CD4-positive, alpha-beta memory T cell (primary cell): ENCODE data around the gene DDRGK1. TPM values are rescaled to one million over a fixed set of nuclear protein-coding genes. Genes with fewer than 3 reads are reported as not detected.
"Not testable (repeated sequence)": the region's sequence is repeated elsewhere in the genome, so short reads cannot be mapped to it uniquely, and the experiment has no call there.

Experiments
- CTCF ChIA-PET: fragments of 350-600 bp; sonication (Branson Sonifier 250); formaldehyde crosslinking; loops from one replicate; lab custom pipeline; 2021; ENCODE audit warnings: inconsistent platforms; ENCODE audit not compliant: partially characterized antibody; lab: Charles Lee
- POLR2A ChIA-PET: fragments of 350-600 bp; sonication (Branson Sonifier 250); formaldehyde crosslinking; loops from one replicate; lab custom pipeline; 2021; ENCODE audit not compliant: partially characterized antibody; lab: Charles Lee
- DNase-seq, 5 donors: peaks; one replicate each; pipeline versions ENCODE4 v3.0.0 to v3.0.0-alpha.2; 2020 to 2022; ENCODE audit warnings: mixed read lengths in 1 of 5
- H3K27ac ChIP-seq: one replicate; pipeline ENCODE4 v1.7.0; 2013; ENCODE audit warnings: low read depth, low read length
- H3K27me3 ChIP-seq: 2 replicates; pipeline ENCODE4 v1.7.0; 2013; ENCODE audit warnings: mild to moderate bottlenecking, low read length, moderate library complexity; ENCODE audit not compliant: insufficient read depth
- H3K36me3 ChIP-seq: 2 replicates; pipeline ENCODE4 v1.7.0; 2013; ENCODE audit warnings: mild to moderate bottlenecking, low read length, moderate library complexity; ENCODE audit not compliant: insufficient read depth
- H3K4me1 ChIP-seq: 2 replicates; pipeline ENCODE4 v1.7.0; 2013; ENCODE audit warnings: mild to moderate bottlenecking, low read length, moderate library complexity; ENCODE audit not compliant: insufficient read depth
- H3K4me3 ChIP-seq, 2 donors: one replicate each; pipeline ENCODE4 v1.7.0; 2013; ENCODE audit warnings: low read length in 2 of 2, mild to moderate bottlenecking in 1 of 2
- H3K9me3 ChIP-seq, 2 donors: one replicate each; pipeline ENCODE4 v1.7.0; 2013; ENCODE audit warnings: low read length in 2 of 2, control low read depth in 1 of 2; ENCODE audit not compliant: control insufficient read depth in 1 of 2
- H3K27ac Mint-ChIP-seq, 7 donors: one replicate each; pipeline ENCODE4 v1.8.0; 2020 to 2021; ENCODE audit warnings: mixed read lengths in 7 of 7, mild to moderate bottlenecking in 6 of 7, inconsistent platforms in 3 of 7, moderate library complexity in 3 of 7
- H3K27me3 Mint-ChIP-seq, 2 donors: one replicate each; pipeline ENCODE4 v1.8.0; 2020 to 2021; ENCODE audit warnings: mixed read lengths in 2 of 2
- H3K36me3 Mint-ChIP-seq, 2 donors: one replicate each; pipeline ENCODE4 v1.8.0; 2020 to 2021; ENCODE audit warnings: mixed read lengths in 2 of 2, inconsistent platforms in 1 of 2, mild to moderate bottlenecking in 1 of 2
- H3K4me1 Mint-ChIP-seq, 4 donors: one replicate each; pipeline ENCODE4 v1.8.0; 2020 to 2021; ENCODE audit warnings: mixed read lengths in 4 of 4, mild to moderate bottlenecking in 1 of 4
- H3K4me3 Mint-ChIP-seq, 8 donors: one replicate each; pipeline ENCODE4 v1.8.0; 2020 to 2021; ENCODE audit warnings: mixed read lengths in 8 of 8, mild to moderate bottlenecking in 7 of 8, moderate library complexity in 6 of 8, inconsistent platforms in 3 of 8
- H3K9me3 Mint-ChIP-seq, 8 donors: one replicate each; pipeline ENCODE4 v1.8.0; 2020 to 2021; ENCODE audit warnings: mixed read lengths in 8 of 8, mild to moderate bottlenecking in 5 of 8, inconsistent platforms in 3 of 8, moderate library complexity in 1 of 8
- intact Hi-C: fragments of 100-400 bp; cut with micrococcal nuclease; formaldehyde crosslinking; loops from one replicate; pipeline ENCODE4 v1.15.1; 2023
- polyA plus RNA-seq, 2 donors: library from polyadenylated mRNA; unstranded; fragments of 300-500 nt; fragmentation: Illumina TruSeq; gene quantifications; one replicate each; pipeline ENCODE4 v1.2.3, GENCODE V29; 2021
- total RNA-seq, 2 experiments: library from RNA; stranded (reverse); gene quantifications; one replicate each; pipeline ENCODE4 v1.2.3, GENCODE V29; 2021

DDRGK1 gene
- total and polyA plus RNA-seq, 4 experiments from 2014 or later = 35.2 to 61.0 (median 54.6) TPM

- H3K27me3 ChIP-seq = no peaks in the 10 kb centered on the region
- H3K4me1 ChIP-seq = no peaks in the 10 kb centered on the region
- H3K4me3 ChIP-seq = no peak overlapping the region
- intact Hi-C loops = no loop called here
- Mint-ChIP-seq H3K4me3 (no peak overlapping the region), H3K36me3 (peaks cover 0 to 3% of the 10 kb centered on the region in 2 donors), H3K4me1 (peaks cover 0 to 1% (median 0%) of the 10 kb centered on the region in 4 donors), H3K9me3 (no peaks in the 10 kb centered on the region), H3K27ac (peak overlapping the region in 2 of 7 donors; percentile 51 to 82), H3K27me3 (no peaks in the 10 kb centered on the region)
- no peaks in the 10 kb centered on the region for H3K9me3 ChIP-seq
- CTCF ChIA-PET = interaction anchor here (1.3 kb wide), 1 partner anchor 17 kb away, joined by 3 read pairs; no protein-coding TSS in a partner anchor
- POLR2A ChIA-PET = interaction anchor here (0.8 to 1.8 kb wide), 2 partner anchors 19 to 27 kb away, joined by 3 to 5 read pairs; no protein-coding TSS in a partner anchor
- H3K36me3 ChIP-seq = no peaks in the 10 kb centered on the region
- no peak overlapping the region for H3K27ac ChIP-seq
- DNase-seq = no peak
Observed at GRCh38 chr20:3183896-3184612, 20.4 kb downstream of the DDRGK1 start.

GRCh38 chr20:3182429-3182828 is 22.1 kb downstream of the DDRGK1 start:
- H3K36me3 ChIP-seq, H3K27me3 Mint-ChIP-seq, H3K9me3 ChIP-seq, H3K4me3 Mint-ChIP-seq, intact Hi-C loops, DNase-seq, H3K27me3 ChIP-seq, H3K27ac ChIP-seq, H3K36me3 Mint-ChIP-seq, H3K4me1 ChIP-seq, H3K27ac Mint-ChIP-seq, H3K4me3 ChIP-seq, H3K9me3 Mint-ChIP-seq, H3K4me1 Mint-ChIP-seq: not testable (repeated sequence)
- ChIA-PET POLR2A (interaction anchor here (0.7 kb wide), 1 partner anchor 81 kb away, joined by 3 read pairs; no protein-coding TSS in a partner anchor), CTCF (interaction anchor here (0.7 kb wide), 1 partner anchor 36 kb away, joined by 3 read pairs; no protein-coding TSS in a partner anchor)

DNA sequence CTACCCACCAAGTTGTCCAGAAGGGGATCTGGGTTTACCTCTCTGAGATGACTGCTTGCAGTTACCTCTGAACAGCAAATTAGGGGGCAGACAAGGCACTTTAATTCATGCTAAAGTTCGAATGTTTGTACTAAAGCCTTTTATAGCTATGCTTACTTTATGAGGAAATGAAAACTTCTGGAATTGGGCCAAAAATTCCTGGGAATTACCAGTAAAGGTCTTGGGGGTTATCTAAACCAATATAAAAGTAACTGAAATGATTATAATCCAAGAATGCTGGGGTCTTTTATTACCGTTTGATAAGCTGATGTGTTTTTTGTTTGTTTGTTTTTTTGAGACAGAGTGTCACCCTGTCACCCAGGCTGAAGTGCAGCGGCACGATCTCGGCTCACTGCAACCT is 23.2 kb downstream of the DDRGK1 start:
- no peak for DNase-seq
- no peak overlapping the region for H3K4me3 Mint-ChIP-seq
- H3K4me1 Mint-ChIP-seq = peaks cover 0 to 3% (median 0%) of the 10 kb centered on the region in 4 donors
- Histone ChIP-seq H3K27me3 (no peaks in the 10 kb centered on the region), H3K4me1 (no peaks in the 10 kb centered on the region), H3K27ac (no peak overlapping the region), H3K36me3 (no peaks in the 10 kb centered on the region), H3K4me3 (no peak overlapping the region), H3K9me3 (no peaks in the 10 kb centered on the region)
- H3K36me3 Mint-ChIP-seq = no peaks in the 10 kb centered on the region
- intact Hi-C loops = no loop called here
- H3K27me3 Mint-ChIP-seq = no peaks in the 10 kb centered on the region
- H3K9me3 Mint-ChIP-seq = no peaks in the 10 kb centered on the region
- no peak overlapping the region for H3K27ac Mint-ChIP-seq
- ChIA-PET CTCF (interaction anchor here (0.9 kb wide), 1 partner anchor 23 kb away, joined by 3 read pairs; no protein-coding TSS in a partner anchor), POLR2A (no interaction called here)

DNA sequence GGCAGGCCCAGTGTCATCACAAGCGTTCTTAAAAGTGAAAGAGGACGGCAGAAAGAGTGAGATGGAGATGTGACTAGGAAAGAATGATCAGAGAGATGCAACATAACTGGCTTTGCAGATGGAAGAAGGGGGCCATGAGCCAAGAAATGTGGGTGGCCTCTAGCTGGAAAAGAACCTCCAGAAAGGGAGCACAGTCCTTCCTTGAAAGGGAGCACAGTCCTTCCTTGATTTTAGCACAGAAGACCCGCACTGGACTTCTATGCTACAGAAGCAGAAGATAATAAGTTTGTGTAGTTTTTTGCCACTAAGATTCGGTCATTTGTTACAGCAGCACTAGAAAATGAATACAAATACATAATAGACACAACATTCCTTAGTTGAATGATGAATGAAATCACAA is 24.2 kb downstream of the DDRGK1 start:
- CTCF ChIA-PET = no interaction called here
- H3K36me3 Mint-ChIP-seq = no peaks in the 10 kb centered on the region
- no peak overlapping the region for H3K27ac ChIP-seq
- H3K4me3 Mint-ChIP-seq = no peak overlapping the region
- H3K9me3 Mint-ChIP-seq = no peaks in the 10 kb centered on the region
- intact Hi-C loops = no loop called here
- H3K4me1 ChIP-seq = no peaks in the 10 kb centered on the region
- H3K4me3 ChIP-seq = no peak overlapping the region
- H3K27me3 Mint-ChIP-seq = no peaks in the 10 kb centered on the region
- peaks cover 0 to 3% (median under 1%) of the 10 kb centered on the region in 4 donors for H3K4me1 Mint-ChIP-seq
- no peak overlapping the region for H3K27ac Mint-ChIP-seq
- DNase-seq = no peak
- POLR2A ChIA-PET = no interaction called here
- no peaks in the 10 kb centered on the region for H3K36me3 ChIP-seq
- H3K9me3 ChIP-seq = no peaks in the 10 kb centered on the region
- H3K27me3 ChIP-seq = no peaks in the 10 kb centered on the region

GRCh38 chr20:3177746-3178485 is 26.6 kb downstream of the DDRGK1 start:
- POLR2A ChIA-PET = no interaction called here

DNA sequence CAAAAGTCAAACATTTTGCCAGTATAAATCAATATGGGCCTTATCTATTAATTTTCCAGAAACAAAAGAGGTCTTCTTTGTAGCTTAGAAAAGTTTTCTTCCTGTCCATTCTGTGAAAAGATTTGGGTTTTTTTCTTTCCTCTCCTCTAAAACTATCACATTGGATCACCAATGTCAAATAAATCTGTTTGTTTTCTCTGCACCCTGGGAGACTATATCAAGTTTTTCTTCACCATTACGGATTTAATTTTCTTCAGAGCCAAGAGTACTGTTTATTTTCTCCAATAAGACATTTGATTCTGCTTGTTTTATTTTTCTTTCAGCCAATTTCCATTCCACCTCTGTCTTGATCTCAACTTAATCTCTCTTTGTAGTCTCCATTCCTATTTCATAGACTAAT is 29.2 kb downstream of the DDRGK1 start:
- H3K36me3 ChIP-seq = no peaks in the 10 kb centered on the region
- Mint-ChIP-seq H3K27me3 (peaks cover 2 to 3% of the 10 kb centered on the region in 2 donors), H3K4me3 (peak overlapping the region in 5 of 8 donors; percentile 4 to 85 (median 75)), H3K9me3 (no peaks in the 10 kb centered on the region), H3K4me1 (peaks cover 4 to 19% (median 11%) of the 10 kb centered on the region in 4 donors), H3K27ac (peak overlapping the region in 1 of 7 donors; percentile 87), H3K36me3 (peaks cover 0 to 1% of the 10 kb centered on the region in 2 donors)
- ChIA-PET POLR2A (no interaction called here), CTCF (interaction anchor here (0.9 kb wide), 1 partner anchor 43 kb away, joined by 3 read pairs; no protein-coding TSS in a partner anchor)
- H3K4me1 ChIP-seq = peaks cover 15% of the 10 kb centered on the region
- no peak overlapping the region for H3K27ac ChIP-seq
- no peaks in the 10 kb centered on the region for H3K27me3 ChIP-seq
- no peaks in the 10 kb centered on the region for H3K9me3 ChIP-seq
- intact Hi-C loops = no loop called here
- no peak overlapping the region for H3K4me3 ChIP-seq
- DNase-seq = no peak

More at GRCh38 chr20:3177746-3178485, 26.6 kb downstream of the DDRGK1 start:
- DNase-seq = no peak
- CTCF ChIA-PET = interaction anchor here (0.7 kb wide), 1 partner anchor 42 kb away, joined by 3 read pairs; no protein-coding TSS in a partner anchor
- Histone ChIP-seq H3K27me3 (no peaks in the 10 kb centered on the region), H3K4me1 (peaks cover 7% of the 10 kb centered on the region), H3K4me3 (no peak overlapping the region), H3K9me3 (no peaks in the 10 kb centered on the region), H3K27ac (no peak overlapping the region), H3K36me3 (no peaks in the 10 kb centered on the region)
- Mint-ChIP-seq H3K27me3 (peaks cover 0 to 2% of the 10 kb centered on the region in 2 donors), H3K36me3 (no peaks in the 10 kb centered on the region), H3K4me3 (no peak overlapping the region), H3K4me1 (peaks cover 4 to 9% (median 7%) of the 10 kb centered on the region in 4 donors), H3K9me3 (no peaks in the 10 kb centered on the region), H3K27ac (no peak overlapping the region)
- intact Hi-C loops = no loop called here
